Liver (tissue), 9 donors: Measurements from ENCODE around the gene STK33. TPM values are rescaled to one million over a fixed set of nuclear protein-coding genes. Genes with fewer than 3 reads are reported as not detected.

Source experiments
- DNase-seq: peaks from one replicate; pipeline ENCODE4 v3.0.0-alpha.2; 2017; ENCODE audit warnings: low spot score
- H3K27ac ChIP-seq, 2 donors: one replicate each; pipeline ENCODE4 v1.7.0; 2013; ENCODE audit warnings: inconsistent platforms in 2 of 2, low read length in 2 of 2, control low read depth in 1 of 2, low read depth in 1 of 2, mild to moderate bottlenecking in 1 of 2
- H3K27me3 ChIP-seq, 4 donors: one replicate each; pipeline versions ENCODE4 v1.6.1 to v1.7.0; 2013; ENCODE audit warnings: low read length in 3 of 4, inconsistent platforms in 1 of 4, mild to moderate bottlenecking in 1 of 4, moderate library complexity in 1 of 4; ENCODE audit not compliant: control insufficient read depth in 4 of 4, insufficient read depth in 4 of 4
- H3K36me3 ChIP-seq, 4 donors: one replicate each; pipeline versions ENCODE4 v1.6.1 to v1.7.0; 2013; ENCODE audit warnings: low read length in 3 of 4, mild to moderate bottlenecking in 3 of 4, low read depth in 1 of 4, moderate library complexity in 1 of 4; ENCODE audit not compliant: control insufficient read depth in 4 of 4, insufficient read depth in 3 of 4
- H3K4me1 ChIP-seq, 4 donors: one replicate each; pipeline versions ENCODE4 v1.6.1 to v1.7.0; 2013; ENCODE audit warnings: low read length in 3 of 4, mild to moderate bottlenecking in 3 of 4, moderate library complexity in 1 of 4; ENCODE audit not compliant: control insufficient read depth in 4 of 4, insufficient read depth in 4 of 4
- H3K4me3 ChIP-seq, 3 donors: one replicate each; pipeline versions ENCODE4 v1.6.1 to v1.7.0; 2013; ENCODE audit warnings: low read length in 3 of 3, control low read depth in 1 of 3, low read depth in 1 of 3, mild to moderate bottlenecking in 1 of 3
- H3K9ac ChIP-seq, 2 donors: one replicate each; pipeline ENCODE4 v1.7.0; 2013; ENCODE audit warnings: low read length in 2 of 2, mild to moderate bottlenecking in 2 of 2, moderate library complexity in 2 of 2, control low read depth in 1 of 2, low read depth in 1 of 2
- H3K9me3 ChIP-seq, 4 donors: one replicate each; pipeline versions ENCODE4 v1.6.1 to v1.7.0; 2013; ENCODE audit warnings: low read length in 3 of 4; ENCODE audit not compliant: control insufficient read depth in 4 of 4
- ATF3 ChIP-seq: IDR thresholded peaks from 2 replicates; pipeline ENCODE4 v1.6.1; 2016; ENCODE audit warnings: antibody characterized with exemption
- CTCF ChIP-seq: fragments of 150-350 bp; IDR thresholded peaks from 2 replicates; pipeline ENCODE4 v1.5.1; 2017; ENCODE audit warnings: improper control_type of control experiment, low read depth, low read length; ENCODE audit not compliant: missing input control
- EGR1 ChIP-seq, 2 donors: IDR thresholded peaks; 2 replicates each; pipeline ENCODE4 v1.6.1; 2016 to 2018; ENCODE audit warnings: antibody characterized with exemption in 2 of 2, low read depth in 2 of 2
- FOXA1 ChIP-seq: IDR thresholded peaks from 2 replicates; pipeline ENCODE4 v1.6.1; 2016; ENCODE audit warnings: antibody characterized with exemption
- FOXA2 ChIP-seq: IDR thresholded peaks from 2 replicates; pipeline ENCODE4 v1.6.1; 2016; ENCODE audit warnings: antibody characterized with exemption
- GABPA ChIP-seq, 2 donors: IDR thresholded peaks in 1 of 2; conservative IDR thresholded peaks in 1 of 2; 2 replicates each; pipeline ENCODE4 v1.6.1; 2016; ENCODE audit warnings: antibody characterized with exemption in 2 of 2, mild to moderate bottlenecking in 1 of 2, moderate library complexity in 1 of 2
- HNF4A ChIP-seq, 2 donors: conservative IDR thresholded peaks; 2 replicates each; pipeline ENCODE4 v1.6.1; 2016; ENCODE audit warnings: antibody characterized with exemption in 2 of 2, mild to moderate bottlenecking in 2 of 2
- HNF4G ChIP-seq: IDR thresholded peaks from 2 replicates; pipeline ENCODE4 v1.6.1; 2016; ENCODE audit warnings: antibody characterized with exemption
- JUND ChIP-seq, 2 donors: IDR thresholded peaks; 2 replicates each; pipeline ENCODE4 v1.6.1; 2016; ENCODE audit warnings: antibody characterized with exemption in 2 of 2
- MAX ChIP-seq: IDR thresholded peaks from 2 replicates; pipeline ENCODE4 v1.6.1; 2016; ENCODE audit warnings: antibody characterized with exemption
- NR2F2 ChIP-seq: IDR thresholded peaks from 2 replicates; pipeline ENCODE4 v1.6.1; 2016; ENCODE audit warnings: antibody characterized with exemption
- RAD21 ChIP-seq, 2 donors: IDR thresholded peaks; 2 replicates each; pipeline ENCODE4 v1.6.1; 2016; ENCODE audit warnings: antibody characterized with exemption in 2 of 2, mild to moderate bottlenecking in 2 of 2
- REST ChIP-seq: IDR thresholded peaks from 2 replicates; pipeline ENCODE4 v1.6.1; 2016; ENCODE audit warnings: antibody characterized with exemption, mild to moderate bottlenecking
- RXRA ChIP-seq, 2 donors: IDR thresholded peaks; 2 replicates each; pipeline ENCODE4 v1.6.1; 2017 to 2018; ENCODE audit warnings: antibody characterized with exemption in 2 of 2, mild to moderate bottlenecking in 1 of 2
- SP1 ChIP-seq: IDR thresholded peaks from 2 replicates; pipeline ENCODE4 v1.6.1; 2018; ENCODE audit warnings: antibody characterized with exemption, mild to moderate bottlenecking
- TAF1 ChIP-seq: conservative IDR thresholded peaks from 2 replicates; pipeline ENCODE4 v1.6.1; 2016; ENCODE audit warnings: antibody characterized with exemption, mild to moderate bottlenecking
- YY1 ChIP-seq: IDR thresholded peaks from 2 replicates; pipeline ENCODE4 v1.6.1; 2016; ENCODE audit warnings: antibody characterized with exemption, mild to moderate bottlenecking
- ZBTB33 ChIP-seq: IDR thresholded peaks from 2 replicates; pipeline ENCODE4 v1.6.1; 2016; ENCODE audit warnings: antibody characterized with exemption
- WGBS: extraction: QIAGEN DNeasy Blood & Tissue Kit; methylation state at CpG from one replicate; pipeline ENCODE4 v1.1.7; 2013; 5-methylcytosine and 5-hydroxymethylcytosine counted together
- polyA plus RNA-seq, 2 donors: library from polyadenylated mRNA; stranded (reverse) in 1 of 2; unstranded in 1 of 2; fragments of 200-250 nt in 1 of 2; fragments of >200 nt in 1 of 2; fragmentation: Nextera tagmentation in 1 of 2; extraction: Ambion mirVana in 1 of 2; gene quantifications; one replicate each; pipeline versions ENCODE4 v1.2.1 to v1.2.3, GENCODE V29; 2013 to 2015
- total RNA-seq, 2 donors: library from RNA; depleted of rRNA; stranded (reverse); fragments of >200 nt; gene quantifications; one replicate each; pipeline ENCODE4 v1.2.3, GENCODE V29; 2014
- donor health status: healthy.
- donor health status: healthy.
- donor health status: healthy.
- donor health status: healthy.
- donor health status: healthy.

STK33 gene
- total and polyA plus RNA-seq, 4 donors, result 0.09 to 1.1 (median 0.52) TPM

GRCh38 chr11:8533332-8533731 lies 60.7 kb downstream of the STK33 start:
- WGBS, result 95% methylated on average over 4 of the region's 4 CpGs
- Histone ChIP-seq H3K9ac (no peak overlapping the region), H3K36me3 (no peaks in the 10 kb centered on the region), H3K27me3 (no peaks in the 10 kb centered on the region), H3K4me3 (no peak overlapping the region), H3K27ac (no peak overlapping the region), H3K9me3 (no peaks in the 10 kb centered on the region), H3K4me1 (no peaks in the 10 kb centered on the region)
- no peak for TF ChIP-seq GABPA (IDR thresholded peaks at IDR 0.05 in 1 of 2, conservative IDR thresholded peaks at IDR 0.05 in 1 of 2)
- no peak for TF ChIP-seq EGR1 (IDR thresholded peaks at IDR 0.05; ENCODE audit: low read depth in 2 of 2)
- TF ChIP-seq HNF4G, result no peak
- no peak for TF ChIP-seq NR2F2
- TF ChIP-seq RAD21 (IDR thresholded peaks at IDR 0.05), result no peak
- TF ChIP-seq HNF4A (conservative IDR thresholded peaks at IDR 0.05), result no peak
- TF ChIP-seq YY1, result no peak
- TF ChIP-seq SP1, result no peak
- TF ChIP-seq FOXA2, result no peak
- no peak for TF ChIP-seq ATF3
- no peak for TF ChIP-seq ZBTB33
- no peak for TF ChIP-seq CTCF
- TF ChIP-seq MAX, result no peak
- TF ChIP-seq JUND (IDR thresholded peaks at IDR 0.05), result no peak
- TF ChIP-seq FOXA1, result no peak
- TF ChIP-seq REST, result no peak
- TF ChIP-seq TAF1, result no peak
- no peak for TF ChIP-seq RXRA (IDR thresholded peaks at IDR 0.05)
- no peak for DNase-seq
